Measurements from ENCODE around the gene HYOU1. TPM values are rescaled to one million over a fixed set of nuclear protein-coding genes. Genes with fewer than 3 reads are reported as not detected.
A peak's percentile ranks its signal among the peaks of the same experiment; 100 is the strongest.
"Not testable (repeated sequence)": the region's sequence is repeated elsewhere in the genome, so short reads cannot be mapped to it uniquely, and the experiment has no call there.

HYOU1 gene
- total RNA-seq, 1 donor from 2014 or later, result 115 TPM

GRCh38 chr11:119061256-119061655 is 4.3 kb upstream of the HYOU1 start:
- TF ChIP-seq, protein P1, sequence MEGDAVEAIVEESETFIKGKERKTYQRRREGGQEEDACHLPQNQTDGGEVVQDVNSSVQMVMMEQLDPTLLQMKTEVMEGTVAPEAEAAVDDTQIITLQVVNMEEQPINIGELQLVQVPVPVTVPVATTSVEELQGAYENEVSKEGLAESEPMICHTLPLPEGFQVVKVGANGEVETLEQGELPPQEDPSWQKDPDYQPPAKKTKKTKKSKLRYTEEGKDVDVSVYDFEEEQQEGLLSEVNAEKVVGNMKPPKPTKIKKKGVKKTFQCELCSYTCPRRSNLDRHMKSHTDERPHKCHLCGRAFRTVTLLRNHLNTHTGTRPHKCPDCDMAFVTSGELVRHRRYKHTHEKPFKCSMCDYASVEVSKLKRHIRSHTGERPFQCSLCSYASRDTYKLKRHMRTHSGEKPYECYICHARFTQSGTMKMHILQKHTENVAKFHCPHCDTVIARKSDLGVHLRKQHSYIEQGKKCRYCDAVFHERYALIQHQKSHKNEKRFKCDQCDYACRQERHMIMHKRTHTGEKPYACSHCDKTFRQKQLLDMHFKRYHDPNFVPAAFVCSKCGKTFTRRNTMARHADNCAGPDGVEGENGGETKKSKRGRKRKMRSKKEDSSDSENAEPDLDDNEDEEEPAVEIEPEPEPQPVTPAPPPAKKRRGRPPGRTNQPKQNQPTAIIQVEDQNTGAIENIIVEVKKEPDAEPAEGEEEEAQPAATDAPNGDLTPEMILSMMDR (conservative IDR thresholded peaks at IDR 0.05; ENCODE audit: low read depth, low read length), result no peak
- DNase-seq (ENCODE audit: low read depth), result no peak
- H3K4me3 ChIP-seq (ENCODE audit: low read depth, low read length), result no peak overlapping the region

GRCh38 chr11:119059128-119059527 is 2.1 kb upstream of the HYOU1 start:
- not testable (repeated sequence) for H3K4me3 ChIP-seq (ENCODE audit: low read depth, low read length); DNase-seq (ENCODE audit: low read depth)

GRCh38 chr11:119056421-119056999 is 495 bp downstream of the HYOU1 start:
- TF ChIP-seq, protein P1 (conservative IDR thresholded peaks at IDR 0.05; ENCODE audit: low read depth, low read length), result no peak
- DNase-seq (ENCODE audit: low read depth), result no peak
- peak overlapping the region; percentile 74 for H3K4me3 ChIP-seq (ENCODE audit: low read depth, low read length)

DNA sequence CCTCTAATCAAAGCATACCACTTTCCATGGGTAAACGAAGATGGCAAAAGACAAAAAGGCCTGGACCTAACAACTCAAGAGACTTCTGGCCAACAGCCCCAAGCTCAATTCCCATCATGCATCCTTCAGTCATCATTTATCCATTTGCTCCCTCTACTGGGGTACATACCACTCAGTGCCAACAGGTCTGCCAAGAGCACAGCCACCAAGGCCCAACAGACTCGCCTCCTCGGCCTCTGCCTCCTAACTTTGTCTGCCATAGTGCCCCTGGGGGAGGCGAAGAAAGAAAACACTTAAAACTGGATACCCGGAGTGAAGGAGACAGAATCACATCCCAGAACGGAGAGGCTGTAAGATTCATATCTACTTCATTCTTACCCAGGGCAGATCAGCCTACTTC is 1.1 kb downstream of the HYOU1 start:
- TF ChIP-seq, protein P1 (conservative IDR thresholded peaks at IDR 0.05; ENCODE audit: low read depth, low read length), result peak; percentile 44
- no peak for DNase-seq (ENCODE audit: low read depth)
- peak overlapping the region; percentile 74 for H3K4me3 ChIP-seq (ENCODE audit: low read depth, low read length)

DNA sequence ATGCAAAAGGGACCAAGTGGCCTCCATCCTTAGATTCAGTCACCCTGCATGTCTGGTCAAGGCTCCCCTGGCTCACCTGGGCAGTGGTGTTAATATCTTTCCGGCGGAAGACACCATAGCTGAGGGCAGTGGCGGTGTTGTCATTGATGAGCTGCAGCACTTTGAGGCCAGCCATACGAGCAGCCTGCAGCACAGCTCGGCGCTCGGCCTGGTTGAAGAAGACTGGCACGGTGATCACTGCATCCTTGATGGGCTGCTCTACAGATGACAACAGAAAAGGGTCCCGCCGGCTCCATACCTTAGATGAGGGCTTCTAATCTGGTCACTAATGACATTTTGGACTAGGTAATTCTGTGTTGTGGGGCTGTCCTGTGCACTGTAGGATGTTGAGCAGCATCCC is 2.6 kb downstream of the HYOU1 start:
- no peak overlapping the region for H3K4me3 ChIP-seq (ENCODE audit: low read depth, low read length)
- no peak for DNase-seq (ENCODE audit: low read depth)
- TF ChIP-seq, protein P1 (conservative IDR thresholded peaks at IDR 0.05; ENCODE audit: low read depth, low read length), result no peak

DNA sequence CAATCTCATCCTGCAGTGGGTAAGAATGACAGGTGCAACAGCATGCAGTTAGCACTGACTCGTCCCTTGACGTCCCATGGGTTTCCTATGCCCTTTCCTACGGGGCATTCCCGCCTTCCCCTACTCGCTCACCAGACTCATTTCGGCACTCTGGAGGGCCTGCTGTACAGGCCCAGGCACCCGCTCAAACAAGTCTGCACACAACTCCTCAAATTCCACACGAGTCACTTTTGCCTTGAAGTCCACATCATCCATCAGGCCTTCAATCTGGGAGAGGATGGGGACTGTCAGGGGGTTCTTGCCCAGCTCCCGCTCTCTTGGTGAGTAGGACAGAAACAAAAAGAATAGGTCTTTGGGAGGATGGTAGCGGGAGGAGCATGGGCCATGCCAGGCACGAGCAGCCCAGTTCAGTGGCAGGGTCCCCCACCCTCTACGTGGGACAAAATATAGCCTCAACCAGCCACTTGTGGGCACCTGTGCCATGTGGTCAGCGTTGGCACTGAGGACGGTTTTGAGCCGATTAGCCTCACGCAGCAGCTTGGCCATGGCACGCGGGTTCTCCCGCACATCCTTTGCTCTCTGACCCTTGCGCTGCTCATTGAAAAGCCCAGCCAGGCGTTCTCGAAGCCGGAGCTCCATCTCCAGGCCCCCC is 4.7 kb downstream of the HYOU1 start:
- no peak for DNase-seq (ENCODE audit: low read depth)
- H3K4me3 ChIP-seq (ENCODE audit: low read depth, low read length), result no peak overlapping the region
- TF ChIP-seq, protein P1 (conservative IDR thresholded peaks at IDR 0.05; ENCODE audit: low read depth, low read length), result no peak

DNA sequence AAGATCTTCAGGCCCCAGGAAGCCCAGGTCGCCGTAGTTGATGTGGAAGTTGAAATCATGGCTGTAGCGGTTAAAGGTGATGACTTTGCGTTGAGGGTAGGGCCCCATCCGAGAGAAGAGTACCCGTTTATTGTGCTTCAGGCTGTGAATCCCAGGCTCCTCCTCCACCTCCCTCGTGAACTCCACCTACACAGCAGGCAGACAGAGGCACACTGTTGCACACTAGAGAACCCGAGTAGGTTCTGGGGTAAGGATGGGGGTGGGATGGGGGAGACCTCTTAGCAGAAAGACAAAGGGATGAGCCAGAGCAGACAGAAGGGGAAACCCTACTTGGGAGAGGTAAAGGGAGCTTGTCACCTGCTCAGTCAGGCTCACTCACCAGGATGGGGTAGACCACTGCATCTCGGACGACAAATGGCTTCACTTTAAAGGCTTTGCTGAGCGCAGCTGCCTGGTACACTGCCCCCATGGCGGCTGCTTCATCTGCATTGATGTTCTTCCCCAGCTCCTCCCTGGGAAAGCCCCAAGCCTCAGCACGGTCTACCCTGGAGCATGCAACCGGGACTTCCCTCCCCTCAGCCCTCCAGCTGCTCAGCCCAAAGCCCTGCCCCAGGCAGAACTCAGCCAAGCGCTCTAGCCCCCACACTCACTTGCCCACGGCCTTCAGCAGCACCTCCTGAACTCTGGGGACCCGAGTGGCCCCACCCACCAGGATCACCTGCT is 5.4 kb downstream of the HYOU1 start:
- no peak for DNase-seq (ENCODE audit: low read depth)
- H3K4me3 ChIP-seq (ENCODE audit: low read depth, low read length), result no peak overlapping the region
- TF ChIP-seq, protein P1 (conservative IDR thresholded peaks at IDR 0.05; ENCODE audit: low read depth, low read length), result no peak
